Ishikawa (cell line): ENCODE results near the gene ZYG11B.

ENCODE experiments used
- CEBPB ChIP-seq: IDR thresholded peaks from 2 replicates; pipeline ENCODE4 v1.6.1; 2012
- CREB1 ChIP-seq: IDR thresholded peaks from 2 replicates; pipeline ENCODE4 v1.6.1; 2012; ENCODE audit warnings: low read depth
- EGR1 ChIP-seq: IDR thresholded peaks from 2 replicates; pipeline ENCODE4 v1.6.1; 2012
- EP300 ChIP-seq: IDR thresholded peaks from 2 replicates; pipeline ENCODE4 v1.6.1; 2012; ENCODE audit warnings: borderline replicate concordance
- FOXM1 ChIP-seq: IDR thresholded peaks from 2 replicates; pipeline ENCODE4 v1.6.1; 2012; ENCODE audit warnings: low read depth, borderline replicate concordance
- MAX ChIP-seq: IDR thresholded peaks from 2 replicates; pipeline ENCODE4 v1.6.1; 2012
- NFIC ChIP-seq: IDR thresholded peaks from 2 replicates; pipeline ENCODE4 v1.6.1; 2012
- RAD21 ChIP-seq: IDR thresholded peaks from 2 replicates; pipeline ENCODE4 v1.6.1; 2012; ENCODE audit warnings: low read depth
- REST ChIP-seq: IDR thresholded peaks from 2 replicates; pipeline ENCODE4 v1.6.1; 2012; ENCODE audit warnings: low read depth, mild to moderate bottlenecking
- TAF1 ChIP-seq: IDR thresholded peaks from 2 replicates; pipeline ENCODE4 v1.6.1; 2012; ENCODE audit warnings: low read depth, mild to moderate bottlenecking
- TCF12 ChIP-seq: IDR thresholded peaks from 2 replicates; pipeline ENCODE4 v1.6.1; 2012; ENCODE audit warnings: low read depth
- TEAD4 ChIP-seq: IDR thresholded peaks from 2 replicates; pipeline ENCODE4 v1.6.1; 2012
- YY1 ChIP-seq: IDR thresholded peaks from 2 replicates; pipeline ENCODE4 v1.6.1; 2012; ENCODE audit warnings: low read depth
- ZBTB7A ChIP-seq: IDR thresholded peaks from 2 replicates; pipeline ENCODE4 v1.6.1; 2012; ENCODE audit warnings: low read depth
- TF ChIP-seq, protein P1 (sequence below): IDR thresholded peaks from 2 replicates; pipeline ENCODE4 v1.6.1; 2012

Gene ZYG11B

GRCh38 chr1:52746189-52746588 is 19.9 kb downstream of the ZYG11B start:
- TF ChIP-seq CREB1 (no peak), TAF1 (no peak), EGR1 (no peak), EP300 (no peak), REST (no peak), FOXM1 (no peak), TCF12 (no peak), TEAD4 (no peak), RAD21 (no peak), ZBTB7A (no peak)

GRCh38 chr1:52747450-52747849 is 21.2 kb downstream of the ZYG11B start:
- no peak for TF ChIP-seq TCF12
- TF ChIP-seq, protein P1, sequence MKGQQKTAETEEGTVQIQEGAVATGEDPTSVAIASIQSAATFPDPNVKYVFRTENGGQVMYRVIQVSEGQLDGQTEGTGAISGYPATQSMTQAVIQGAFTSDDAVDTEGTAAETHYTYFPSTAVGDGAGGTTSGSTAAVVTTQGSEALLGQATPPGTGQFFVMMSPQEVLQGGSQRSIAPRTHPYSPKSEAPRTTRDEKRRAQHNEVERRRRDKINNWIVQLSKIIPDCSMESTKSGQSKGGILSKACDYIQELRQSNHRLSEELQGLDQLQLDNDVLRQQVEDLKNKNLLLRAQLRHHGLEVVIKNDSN: no peak
- no peak for TF ChIP-seq TEAD4
- no peak for TF ChIP-seq NFIC
- TF ChIP-seq RAD21: no peak
- TF ChIP-seq YY1: no peak
- no peak for TF ChIP-seq ZBTB7A
- no peak for TF ChIP-seq CEBPB
- no peak for TF ChIP-seq EGR1
- no peak for TF ChIP-seq MAX
- no peak for TF ChIP-seq FOXM1
- TF ChIP-seq REST: no peak
- TF ChIP-seq CREB1: no peak

GRCh38 chr1:52748119-52748518 is 21.9 kb downstream of the ZYG11B start:
- TF ChIP-seq TEAD4: no peak
- TF ChIP-seq RAD21: peak; percentile 43

- TF ChIP-seq REST: no peak
- peak; percentile 70 for TF ChIP-seq NFIC
- TF ChIP-seq YY1: peak; percentile 62; the same call in 1 of the 2 replicates
These were observed 25.6 kb downstream of the ZYG11B start for GRCh38 chr1:52751589-52752483.

GRCh38 chr1:52752484-52752826 is 26.2 kb downstream of the ZYG11B start:
- TF ChIP-seq TEAD4 (no peak), TAF1 (no peak), FOXM1 (no peak), ZBTB7A (no peak), YY1 (no peak), CREB1 (no peak), MAX (no peak), REST (no peak), TCF12 (no peak), CEBPB (no peak), RAD21 (no peak), EP300 (no peak), EGR1 (no peak), NFIC (no peak)
- TF ChIP-seq, protein P1: no peak
